ENCODE data around the gene GIPC3. TPM values are rescaled to one million over a fixed set of nuclear protein-coding genes. Genes with fewer than 3 reads are reported as not detected.

Gene GIPC3
- 1 to 10 TPM in 1 of 2 donors, under 1 TPM in 1; 0.93 to 1.5 TPM for total RNA-seq
- polyA plus RNA-seq (2013, experiment 1 of 2), result 0.32 TPM
- polyA plus RNA-seq (2013, experiment 2 of 2), result 0.33 TPM
- long read RNA-seq, experiment 1, result 0 reads
- long read RNA-seq, experiment 2, partial matches to known transcripts, result 0 of 1 reads
- long read RNA-seq, experiment 2, other reads (novel, unspliced or antisense), result 1 of 1 reads
- long read RNA-seq, experiment 3, result 0 reads
- long read RNA-seq, experiment 4, result 0 reads

GRCh38 chr19:3585301-3586126 is at the start of gene GIPC3:
Gene GIPC3 (plus strand): TSS chr19:3585478. CDS start chr19:3585598, 120 bp downstream.
- no peak for TF ChIP-seq CTCF (conservative IDR thresholded peaks at IDR 0.05)
- Histone ChIP-seq H3K4me1 (ENCODE audit: control insufficient read depth, insufficient read depth, low read length) (no peaks in the 10 kb centered on the region), H3K27me3 (ENCODE audit: control insufficient read depth, insufficient read depth, low read length, poor library complexity, severe bottlenecking) (peaks cover 39% of the 10 kb centered on the region), H3K9ac (ENCODE audit: extremely low read depth, low read length, poor library complexity, severe bottlenecking) (no peak within 1 kb of the TSS), H3K27ac (ENCODE audit: low read depth, low read length) (no peak within 1 kb of the TSS), H3K36me3 (ENCODE audit: control insufficient read depth, insufficient read depth, low read length) (no peaks in the 10 kb centered on the region), H3K4me3 (ENCODE audit: low read length) (no peak within 1 kb of the TSS), H3K9me3 (ENCODE audit: control insufficient read depth, low read length) (no peaks in the 10 kb centered on the region)
- 15 to 17% methylated on average over 42 to 78 of the region's 84 CpGs for WGBS, 2 experiments (ENCODE audit: insufficient coverage in 1 of 2, insufficient read length in 1 of 2)
- Mint-ChIP-seq H3K27ac (no peak within 1 kb of the TSS), H3K4me1 (no peaks in the 10 kb centered on the region), H3K27me3 (ENCODE audit: insufficient read depth) (peaks cover 70% of the 10 kb centered on the region), H3K36me3 (ENCODE audit: low read depth) (no peaks in the 10 kb centered on the region), H3K9me3 (peaks cover 4% of the 10 kb centered on the region), H3K4me3 (peak within 1 kb of the TSS; percentile 13)
- DNase-seq, result peak; percentile 71

- Histone ChIP-seq H3K36me3 (ENCODE audit: control insufficient read depth, insufficient read depth, low read length) (peaks cover 30% of the 10 kb centered on the region), H3K9ac (ENCODE audit: extremely low read depth, low read length, poor library complexity, severe bottlenecking) (no peak overlapping the region), H3K4me1 (ENCODE audit: control insufficient read depth, insufficient read depth, low read length) (no peaks in the 10 kb centered on the region), H3K9me3 (ENCODE audit: control insufficient read depth, low read length) (no peaks in the 10 kb centered on the region), H3K27ac (ENCODE audit: low read depth, low read length) (no peak overlapping the region), H3K4me3 (ENCODE audit: low read length) (no peak overlapping the region), H3K27me3 (ENCODE audit: control insufficient read depth, insufficient read depth, low read length, poor library complexity, severe bottlenecking) (no peaks in the 10 kb centered on the region)
- no peak overlapping the region for H3K27ac Mint-ChIP-seq
- TF ChIP-seq CTCF (conservative IDR thresholded peaks at IDR 0.05), result no peak
- H3K27me3 Mint-ChIP-seq (ENCODE audit: insufficient read depth), result no peaks in the 10 kb centered on the region
- H3K4me1 Mint-ChIP-seq, result no peaks in the 10 kb centered on the region
- H3K4me3 Mint-ChIP-seq, result no peak overlapping the region
- 93 to 98% methylated on average over 14 of the region's 14 CpGs for WGBS, 2 experiments (ENCODE audit: insufficient coverage in 1 of 2, insufficient read length in 1 of 2)
- no peaks in the 10 kb centered on the region for H3K9me3 Mint-ChIP-seq
- peaks cover 50% of the 10 kb centered on the region for H3K36me3 Mint-ChIP-seq (ENCODE audit: low read depth)
- DNase-seq, result no peak
Observed at GRCh38 chr19:3535563-3535965, 49.7 kb upstream of the GIPC3 start.

- H3K27ac Mint-ChIP-seq, result no peak overlapping the region
- no peaks in the 10 kb centered on the region for H3K4me1 Mint-ChIP-seq
- H3K4me3 ChIP-seq (ENCODE audit: low read length), result no peak overlapping the region
- peaks cover 30% of the 10 kb centered on the region for H3K36me3 ChIP-seq (ENCODE audit: control insufficient read depth, insufficient read depth, low read length)
- H3K9ac ChIP-seq (ENCODE audit: extremely low read depth, low read length, poor library complexity, severe bottlenecking), result no peak overlapping the region
- no peaks in the 10 kb centered on the region for H3K27me3 ChIP-seq (ENCODE audit: control insufficient read depth, insufficient read depth, low read length, poor library complexity, severe bottlenecking)
- peaks cover 49% of the 10 kb centered on the region for H3K36me3 Mint-ChIP-seq (ENCODE audit: low read depth)
- TF ChIP-seq CTCF (conservative IDR thresholded peaks at IDR 0.05), result no peak
- 94 to 98% methylated on average over 6 to 9 of the region's 10 CpGs for WGBS, 2 experiments (ENCODE audit: insufficient coverage in 1 of 2, insufficient read length in 1 of 2)
- no peak overlapping the region for H3K27ac ChIP-seq (ENCODE audit: low read depth, low read length)
- H3K4me1 ChIP-seq (ENCODE audit: control insufficient read depth, insufficient read depth, low read length), result no peaks in the 10 kb centered on the region
- DNase-seq, result no peak
- no peaks in the 10 kb centered on the region for H3K9me3 Mint-ChIP-seq
- no peaks in the 10 kb centered on the region for H3K27me3 Mint-ChIP-seq (ENCODE audit: insufficient read depth)
- no peak overlapping the region for H3K4me3 Mint-ChIP-seq
- H3K9me3 ChIP-seq (ENCODE audit: control insufficient read depth, low read length), result no peaks in the 10 kb centered on the region
Observed at GRCh38 chr19:3535981-3536380, 49.3 kb upstream of the GIPC3 start.

All from endodermal cell (in vitro differentiated cells).